OCI-LY7 (cell line): ENCODE data around the gene CYB561D1. TPM values are rescaled to one million over a fixed set of nuclear protein-coding genes. Genes with fewer than 3 reads are reported as not detected.

ENCODE experiments used
- BruUV-seq: library from RNA; stranded (reverse); fragments of 400-500 nt; replicated peaks from 2 replicates; lab custom pipeline; 2021; lab: Mats Ljungman, UMichigan
- CTCF ChIA-PET: fragments of 300-600 bp; sonication (Branson Sonifier 250); formaldehyde crosslinking; loops from one replicate; lab custom pipeline; 2022; ENCODE audit warnings: antibody characterized with exemption; ENCODE audit not compliant: unreplicated experiment; lab: Charles Lee
- POLR2A ChIA-PET: fragments of 300-600 bp; sonication (Branson Sonifier 250); formaldehyde crosslinking; loops from one replicate; lab custom pipeline; 2022; ENCODE audit warnings: antibody characterized with exemption; lab: Charles Lee
- DNase-seq: peaks from one replicate; pipeline ENCODE4 v3.0.0-alpha.2; 2015; ENCODE audit warnings: low spot score
- H2AFZ ChIP-seq: fragments of 200-600 bp; sonication (generic), shearing (Covaris generic); 2 replicates; pipeline ENCODE4 v1.6.1; 2014; ENCODE audit warnings: mild to moderate bottlenecking, antibody characterized with exemption, low read length, moderate library complexity
- H3K27ac ChIP-seq: fragments of 200-600 bp; sonication (generic); 2 replicates; pipeline ENCODE4 v1.5.1; 2014; ENCODE audit warnings: mixed run types, low read depth, mild to moderate bottlenecking, moderate library complexity, low read length, inconsistent platforms; ENCODE audit not compliant: poor library complexity, severe bottlenecking
- H3K36me3 ChIP-seq: fragments of 200-600 bp; sonication (generic); 2 replicates; pipeline ENCODE4 v1.6.1; 2014; ENCODE audit warnings: mild to moderate bottlenecking, antibody characterized with exemption, low read length, moderate library complexity, mixed read lengths; ENCODE audit not compliant: insufficient read depth
- H3K4me1 ChIP-seq: fragments of 200-600 bp; sonication (generic); 2 replicates; pipeline ENCODE4 v1.5.1; 2014; ENCODE audit warnings: mild to moderate bottlenecking, low read length; ENCODE audit not compliant: insufficient read depth, poor library complexity, severe bottlenecking
- H3K4me2 ChIP-seq: fragments of 200-600 bp; sonication (generic); 2 replicates; pipeline ENCODE4 v1.6.1; 2014; ENCODE audit warnings: mild to moderate bottlenecking, low read length
- H3K4me3 ChIP-seq: fragments of 200-600 bp; sonication (generic); 2 replicates; pipeline ENCODE4 v1.5.1; 2014; ENCODE audit warnings: mild to moderate bottlenecking, low read depth, low read length; ENCODE audit not compliant: poor library complexity, severe bottlenecking
- H3K79me2 ChIP-seq: fragments of 200-600 bp; sonication (generic); 2 replicates; pipeline ENCODE4 v1.6.1; 2016; ENCODE audit warnings: low read depth, mild to moderate bottlenecking, low read length, moderate library complexity, mixed read lengths; ENCODE audit not compliant: insufficient read depth
- H3K9me2 ChIP-seq: fragments of 200-600 bp; sonication (generic); 2 replicates; pipeline ENCODE4 v1.6.1; 2016; ENCODE audit warnings: mild to moderate bottlenecking, low read length, mixed read lengths; ENCODE audit not compliant: insufficient read depth
- H3K9me3 ChIP-seq: fragments of 200-600 bp; sonication (generic); 2 replicates; pipeline ENCODE4 v1.6.1; 2014; ENCODE audit warnings: mild to moderate bottlenecking, mixed run types, low read length, mixed read lengths
- H4K20me1 ChIP-seq: fragments of 200-600 bp; sonication (generic); 2 replicates; pipeline ENCODE4 v1.6.1; 2014; ENCODE audit warnings: mild to moderate bottlenecking, antibody characterized with exemption, low read length, moderate library complexity, mixed read lengths; ENCODE audit not compliant: insufficient read depth
- CTCF ChIP-seq: fragments of 200-600 bp; sonication (generic); conservative IDR thresholded peaks from 2 replicates; pipeline ENCODE4 v1.5.1; 2014; ENCODE audit warnings: mild to moderate bottlenecking, antibody characterized with exemption, low read length, moderate library complexity, mixed read lengths
- EZH2phosphoT487 ChIP-seq: fragments of 200-600 bp; sonication (generic); IDR thresholded peaks from 2 replicates; pipeline ENCODE4 v1.6.1; 2018; ENCODE audit warnings: low read depth, borderline replicate concordance, mild to moderate bottlenecking, mixed run types, antibody characterized with exemption, low read length, moderate library complexity, mixed read lengths
- intact Hi-C: fragments of 100-400 bp; cut with micrococcal nuclease; formaldehyde crosslinking; loops from one replicate; pipeline ENCODE4 v1.10.0; 2022; ENCODE audit not compliant: unreplicated experiment
- total RNA-seq, 2 experiments: library from RNA; depleted of rRNA in 1 of 2; stranded (reverse); fragments of >200 nt in 1 of 2; shearing (Covaris generic) in 1 of 2; gene quantifications; 2 replicates each; pipeline ENCODE4 v1.2.3, GENCODE V29; 2014 to 2022

CYB561D1 gene
- total RNA-seq, 2 experiments from 2014 or later = 6.2 to 10.5 TPM

GRCh38 chr1:109547463-109548320, 53.8 kb downstream of the CYB561D1 start:
- Histone ChIP-seq H3K27ac (peak overlapping the region; percentile 79), H2AFZ (peak overlapping the region; percentile 89; the same call in 1 of the 2 replicates), H3K9me3 (no peaks in the 10 kb centered on the region), H4K20me1 (peaks cover 15% of the 10 kb centered on the region), H3K4me3 (peak overlapping the region; percentile 85), H3K4me1 (peaks cover 25% of the 10 kb centered on the region), H3K4me2 (peak overlapping the region; percentile 95), H3K9me2 (no peaks in the 10 kb centered on the region), H3K36me3 (peaks cover 14% of the 10 kb centered on the region), H3K79me2 (peaks cover 52% of the 10 kb centered on the region)
- ChIA-PET POLR2A (interaction anchor here (0.8 to 2.7 kb wide), 7 partner anchors 11 to 487 kb away, joined by 3 to 14 read pairs (median 3); partner anchors contain the start of genes AMPD2, GNAT2, GSTM4 and STRIP1), CTCF (interaction anchor here (1.2 to 2.0 kb wide), 2 partner anchors 93 to 437 kb away, joined by 3 to 8 read pairs; partner anchors contain the start of gene AHCYL1)
- DNase-seq = peak; percentile 39
- intact Hi-C loops = loop anchor here (2.0 kb wide), 1 partner anchor 73 kb away; no protein-coding TSS in a partner anchor
- TSS peak; percentile 96 for BruUV-seq
- TF ChIP-seq EZH2phosphoT487 (no peak), CTCF (0 out of 2 replicates have a peak, but pooled peaks have one; percentile 8)

DNA sequence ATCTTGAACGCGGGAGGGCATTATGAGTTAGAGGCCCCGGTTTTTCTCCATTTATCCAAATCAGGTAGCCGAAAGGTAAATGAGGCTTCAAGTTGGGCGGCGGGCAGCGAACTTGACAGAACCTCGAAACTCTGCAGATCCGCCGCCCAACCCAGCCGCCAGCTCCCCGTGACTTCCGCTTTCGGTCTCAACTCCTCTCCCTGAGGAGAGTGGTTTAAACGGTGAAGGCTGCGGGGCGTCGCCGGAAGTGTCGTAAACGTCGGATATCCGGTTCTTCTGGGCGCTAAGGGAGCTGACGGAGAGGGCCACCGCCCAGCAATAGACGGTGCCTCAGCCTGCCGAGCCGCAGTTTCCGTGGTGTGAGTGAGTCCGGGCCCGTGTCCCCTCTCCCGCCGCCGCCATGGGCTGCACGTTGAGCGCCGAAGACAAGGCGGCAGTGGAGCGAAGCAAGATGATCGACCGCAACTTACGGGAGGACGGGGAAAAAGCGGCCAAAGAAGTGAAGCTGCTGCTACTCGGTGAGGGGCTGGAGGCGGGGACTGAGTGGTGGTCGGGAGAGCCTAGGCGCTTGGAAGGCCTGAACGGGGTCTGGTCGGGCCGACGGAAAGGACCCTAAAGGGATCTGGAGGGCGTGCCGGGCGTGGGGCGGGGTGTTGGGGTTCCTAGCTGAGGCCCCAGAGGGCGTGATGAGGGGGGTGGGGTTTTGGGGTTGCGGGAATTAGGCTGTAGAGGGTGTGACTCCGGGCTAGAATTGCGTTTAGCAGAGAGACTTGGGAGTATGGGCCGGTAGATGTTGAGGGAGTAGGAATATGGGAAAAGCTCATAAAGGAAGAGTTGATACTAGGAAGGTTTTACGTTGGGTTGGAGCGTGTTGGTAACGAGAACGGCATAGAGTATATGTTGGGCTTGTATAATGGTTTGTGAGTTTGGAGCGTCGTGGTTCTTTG, 54.7 kb downstream of the CYB561D1 start, which contains the start of gene GNAI3:
Gene GNAI3 (plus strand): TSS at position 295 of the 947 bp plus-strand sequence. CDS start 106 bp downstream, at position 401.
- peak within 1 kb of the TSS; percentile 95 for H3K4me2 ChIP-seq
- peaks cover 61% of the 10 kb centered on the region for H3K79me2 ChIP-seq
- H2AFZ ChIP-seq = peak within 1 kb of the TSS; percentile 89
- ChIA-PET CTCF (interaction anchor here (0.6 to 2.0 kb wide), 6 partner anchors 16 to 436 kb away, joined by 3 to 8 read pairs (median 3); partner anchors contain the start of gene AHCYL1), POLR2A (interaction anchor here (0.8 to 2.7 kb wide), 16 partner anchors 10 to 486 kb away, joined by 3 to 14 read pairs (median 3); partner anchors contain the start of genes AHCYL1, AMPD2, ATXN7L2 and GNAT2)
- peak within 1 kb of the TSS; percentile 79 for H3K27ac ChIP-seq
- H3K4me3 ChIP-seq = peak within 1 kb of the TSS; percentile 85
- H3K9me3 ChIP-seq = no peaks in the 10 kb centered on the region
- H3K9me2 ChIP-seq = no peaks in the 10 kb centered on the region
- intact Hi-C loops = no loop called here
- H3K4me1 ChIP-seq = peaks cover 25% of the 10 kb centered on the region
- H4K20me1 ChIP-seq = peaks cover 15% of the 10 kb centered on the region
- peak; percentile 97 for DNase-seq
- TF ChIP-seq EZH2phosphoT487 (no peak), CTCF (no peak; the same call in 1 of the 2 replicates)
- no TSS peak for BruUV-seq
- H3K36me3 ChIP-seq = peaks cover 14% of the 10 kb centered on the region

Other genes starting within 250 kb of the CYB561D1 start
- gene CELSR2, start 244.6 kb upstream of the CYB561D1 start, total RNA-seq (2014; rRNA removed; shearing (Covaris generic)) = 5.0 and 6.9 TPM in 2 replicates
- 12.5 and 13.0 TPM in 2 replicates for gene CELSR2, start 244.6 kb upstream of the CYB561D1 start, total RNA-seq (2022)
- gene PSRC1, start 210.9 kb upstream of the CYB561D1 start, total RNA-seq (2014; rRNA removed; shearing (Covaris generic)) = 42.7 and 44.5 TPM in 2 replicates
- gene PSRC1, start 210.9 kb upstream of the CYB561D1 start, total RNA-seq (2022) = 40.7 and 43.7 TPM in 2 replicates
- gene MYBPHL, start 187.1 kb upstream of the CYB561D1 start, total RNA-seq (2014; rRNA removed; shearing (Covaris generic)) = 0.16 TPM in 1 of 2 replicates, not detected in the other
- gene MYBPHL, start 187.1 kb upstream of the CYB561D1 start, total RNA-seq (2022) = 0.35 TPM in 1 of 2 replicates, not detected in the other
- gene SORT1, start 96.2 kb upstream of the CYB561D1 start, total RNA-seq (2014; rRNA removed; shearing (Covaris generic)) = 16.2 and 21.8 TPM in 2 replicates
- 40.8 and 45.5 TPM in 2 replicates for gene SORT1, start 96.2 kb upstream of the CYB561D1 start, total RNA-seq (2022)
- 46.3 and 53.3 TPM in 2 replicates for gene PSMA5, start 67.6 kb upstream of the CYB561D1 start, total RNA-seq (2014; rRNA removed; shearing (Covaris generic))
- gene PSMA5, start 67.6 kb upstream of the CYB561D1 start, total RNA-seq (2022) = 141 and 152 TPM in 2 replicates
- not detected in 2 replicates for gene SYPL2, start 27.5 kb upstream of the CYB561D1 start, total RNA-seq (2014; rRNA removed; shearing (Covaris generic))
- gene SYPL2, start 27.5 kb upstream of the CYB561D1 start, total RNA-seq (2022) = not detected in 2 replicates
- gene ATXN7L2, start 10.2 kb upstream of the CYB561D1 start, total RNA-seq (2014; rRNA removed; shearing (Covaris generic)) = 6.5 and 13.1 TPM in 2 replicates
- gene ATXN7L2, start 10.2 kb upstream of the CYB561D1 start, total RNA-seq (2022) = 8.2 and 9.6 TPM in 2 replicates
- 0.16 and 0.33 TPM in 2 replicates for gene AMIGO1, start 15.6 kb downstream of the CYB561D1 start, total RNA-seq (2014; rRNA removed; shearing (Covaris generic))
- gene AMIGO1, start 15.6 kb downstream of the CYB561D1 start, total RNA-seq (2022) = 0.15 and 0.17 TPM in 2 replicates
- not detected in 2 replicates for gene GPR61, start 45.8 kb downstream of the CYB561D1 start, total RNA-seq (2014; rRNA removed; shearing (Covaris generic))
- gene GPR61, start 45.8 kb downstream of the CYB561D1 start, total RNA-seq (2022) = not detected in 2 replicates
- 3.8 and 4.1 TPM in 2 replicates for gene GNAI3, start 54.5 kb downstream of the CYB561D1 start, total RNA-seq (2014; rRNA removed; shearing (Covaris generic))
- gene GNAI3, start 54.5 kb downstream of the CYB561D1 start, total RNA-seq (2022) = 5.4 and 6.1 TPM in 2 replicates
- gene GNAT2, start 125.5 kb downstream of the CYB561D1 start, total RNA-seq (2014; rRNA removed; shearing (Covaris generic)) = not detected in 2 replicates
- 1.3 and 2.0 TPM in 2 replicates for gene GNAT2, start 125.5 kb downstream of the CYB561D1 start, total RNA-seq (2022)
- 51.8 and 62.7 TPM in 2 replicates for gene AMPD2, start 125.7 kb downstream of the CYB561D1 start, total RNA-seq (2014; rRNA removed; shearing (Covaris generic))
- gene AMPD2, start 125.7 kb downstream of the CYB561D1 start, total RNA-seq (2022) = 56.8 and 66.2 TPM in 2 replicates
- gene GSTM4, start 162.0 kb downstream of the CYB561D1 start, total RNA-seq (2014; rRNA removed; shearing (Covaris generic)) = 3.4 and 6.0 TPM in 2 replicates
- 6.8 and 8.0 TPM in 2 replicates for gene GSTM4, start 162.0 kb downstream of the CYB561D1 start, total RNA-seq (2022)
- 0.38 and 1.4 TPM in 2 replicates for gene GSTM2, start 174.0 kb downstream of the CYB561D1 start, total RNA-seq (2014; rRNA removed; shearing (Covaris generic))
- gene GSTM2, start 174.0 kb downstream of the CYB561D1 start, total RNA-seq (2022) = 0.76 and 0.89 TPM in 2 replicates
- gene GSTM1, start 193.7 kb downstream of the CYB561D1 start, total RNA-seq (2014; rRNA removed; shearing (Covaris generic)) = not detected in 2 replicates
- not detected in 2 replicates for gene GSTM1, start 193.7 kb downstream of the CYB561D1 start, total RNA-seq (2022)
- not detected in 2 replicates for gene GSTM5, start 218.2 kb downstream of the CYB561D1 start, total RNA-seq (2014; rRNA removed; shearing (Covaris generic))
- not detected in 2 replicates for gene GSTM5, start 218.2 kb downstream of the CYB561D1 start, total RNA-seq (2022)
- gene GSTM3, start 246.9 kb downstream of the CYB561D1 start, total RNA-seq (2014; rRNA removed; shearing (Covaris generic)) = not detected in 2 replicates
- not detected in 2 replicates for gene GSTM3, start 246.9 kb downstream of the CYB561D1 start, total RNA-seq (2022)